Gastroesophageal sphincter (tissue), 4 donors: ENCODE measurements around the gene ALOX12B. TPM values are rescaled to one million over a fixed set of nuclear protein-coding genes. Genes with fewer than 3 reads are reported as not detected.
A peak's percentile ranks its signal among the peaks of the same experiment; 100 is the strongest.
"Not testable (repeated sequence)": the region's sequence is repeated elsewhere in the genome, so short reads cannot be mapped to it uniquely, and the experiment has no call there.

ENCODE experiments used
- ATAC-seq: fragments of 150-250 bp; one replicate; pipeline ENCODE4 v1.9.1; 2016; ENCODE audit warnings: mild to moderate bottlenecking, moderate library complexity
- H3K27ac ChIP-seq, 4 donors: fragments of 200-600 bp; sonication (generic) in 3 of 4; 1 replicate in 3 of 4; 2 replicates in 1 of 4; pipeline ENCODE4 v1.5.1; 2016 to 2019
- H3K27me3 ChIP-seq: fragments of 200-600 bp; sonication (generic); one replicate; pipeline ENCODE4 v1.5.1; 2019
- H3K36me3 ChIP-seq, 2 donors: fragments of 200-600 bp; sonication (generic); one replicate each; pipeline ENCODE4 v1.5.1; 2019; ENCODE audit warnings: control low read depth in 1 of 2
- H3K4me1 ChIP-seq, 3 donors: fragments of 200-600 bp; sonication (generic); 1 replicate in 2 of 3; 2 replicates in 1 of 3; pipeline ENCODE4 v1.5.1; 2016 to 2019; ENCODE audit warnings: control low read depth in 2 of 3
- H3K4me3 ChIP-seq, 2 donors: fragments of 200-600 bp; sonication (generic); one replicate each; pipeline ENCODE4 v1.5.1; 2019; ENCODE audit warnings: mild to moderate bottlenecking in 1 of 2, moderate library complexity in 1 of 2
- H3K9me3 ChIP-seq, 3 donors: fragments of 200-600 bp; sonication (generic); one replicate each; pipeline ENCODE4 v1.5.1; 2017 to 2019; ENCODE audit warnings: control low read depth in 2 of 3
- CTCF ChIP-seq, 4 experiments: fragments of 200-600 bp in 2 of 4; fragments of 450-650 bp in 2 of 4; sonication (generic) in 1 of 4; IDR thresholded peaks; one replicate each; pipeline ENCODE4 v1.5.1; 2017 to 2019; ENCODE audit warnings: antibody characterized with exemption in 4 of 4, mild to moderate bottlenecking in 2 of 4, moderate library complexity in 2 of 4
- EP300 ChIP-seq: sonication (generic); formaldehyde crosslinking; IDR thresholded peaks from one replicate; pipeline ENCODE4 v1.6.1; 2017; ENCODE audit warnings: antibody characterized with exemption, mild to moderate bottlenecking
- POLR2A ChIP-seq, 2 donors: fragments of 450-650 bp; IDR thresholded peaks; one replicate each; pipeline ENCODE4 v1.6.1; 2017; ENCODE audit warnings: antibody characterized with exemption in 2 of 2, mild to moderate bottlenecking in 2 of 2, moderate library complexity in 1 of 2
- POLR2AphosphoS5 ChIP-seq: sonication (generic); formaldehyde crosslinking; IDR thresholded peaks from one replicate; pipeline ENCODE4 v1.6.1; 2017; ENCODE audit warnings: antibody characterized with exemption
- WGBS, 2 donors: methylation state at CpG; one replicate each; pipeline ENCODE4 v1.1.5; 2018; ENCODE audit warnings: low coverage in 1 of 2; 5-methylcytosine and 5-hydroxymethylcytosine counted together
- total RNA-seq, 4 donors: library from RNA; depleted of rRNA; stranded (reverse); fragments of >200 nt; gene quantifications; one replicate each; pipeline ENCODE4 v1.1.0, GENCODE V29; 2016

Gene ALOX12B
- total RNA-seq, 4 donors from 2014 or later: 0.17 TPM; not detected in 3

GRCh38 chr17:8110907-8111306 is 23.4 kb upstream of the ALOX12B start:
- H3K36me3 ChIP-seq: no peaks in the 10 kb centered on the region
- 60 to 97% methylated on average over 1 to 3 of the region's 6 CpGs for WGBS, 2 donors
- ATAC-seq: no peak
- H3K27ac ChIP-seq: no peak overlapping the region
- H3K4me1 ChIP-seq: peaks cover 0 to 10% (median 7%) of the 10 kb centered on the region in 3 donors
- TF ChIP-seq EP300 (no peak), POLR2A (IDR thresholded peaks at IDR 0.05) (no peak), POLR2AphosphoS5 (no peak), CTCF (IDR thresholded peaks at IDR 0.05) (no peak)
- H3K4me3 ChIP-seq: no peak overlapping the region
- H3K27me3 ChIP-seq: peaks cover 80% of the 10 kb centered on the region
- H3K9me3 ChIP-seq: no peaks in the 10 kb centered on the region

- Histone ChIP-seq H3K4me1 (peaks cover 0 to 10% (median 7%) of the 10 kb centered on the region in 3 donors), H3K4me3 (no peak overlapping the region), H3K27me3 (peaks cover 75% of the 10 kb centered on the region), H3K27ac (no peak overlapping the region), H3K36me3 (no peaks in the 10 kb centered on the region), H3K9me3 (no peaks in the 10 kb centered on the region)
- TF ChIP-seq POLR2A (IDR thresholded peaks at IDR 0.05): no peak
- TF ChIP-seq CTCF (IDR thresholded peaks at IDR 0.05): no peak
- TF ChIP-seq EP300: no peak
- no peak for TF ChIP-seq POLR2AphosphoS5
- WGBS, 2 donors: 34 to 83% methylated on average over 2 to 6 of the region's 10 CpGs
- ATAC-seq: no peak
Observed at GRCh38 chr17:8110456-8110804, 22.9 kb upstream of the ALOX12B start.

GRCh38 chr17:8109661-8110455 is 22.3 kb upstream of the ALOX12B start:
- peak; percentile 54 for ATAC-seq
- 11 to 15% methylated on average over 8 to 17 of the region's 63 CpGs for WGBS, 2 donors
- peaks cover 0 to 10% (median 7%) of the 10 kb centered on the region in 3 donors for H3K4me1 ChIP-seq
- H3K27me3 ChIP-seq: peaks cover 69% of the 10 kb centered on the region
- no peak overlapping the region for H3K27ac ChIP-seq
- H3K9me3 ChIP-seq: no peaks in the 10 kb centered on the region
- H3K36me3 ChIP-seq: no peaks in the 10 kb centered on the region
- peak in 3 of 4 experiments; percentile 43 to 85 (median 69) for TF ChIP-seq CTCF (IDR thresholded peaks at IDR 0.05)
- TF ChIP-seq POLR2AphosphoS5: no peak
- TF ChIP-seq EP300: no peak
- no peak for TF ChIP-seq POLR2A (IDR thresholded peaks at IDR 0.05)
- H3K4me3 ChIP-seq: peak overlapping the region in 1 of 2 donors; percentile 16

GRCh38 chr17:8108972-8109660 is 21.6 kb upstream of the ALOX12B start:
- WGBS, 2 donors: 80 to 93% methylated on average over 1 to 6 of the region's 33 CpGs
- Histone ChIP-seq H3K9me3 (no peaks in the 10 kb centered on the region), H3K4me1 (peaks cover 0 to 10% (median 7%) of the 10 kb centered on the region in 3 donors), H3K4me3 (no peak overlapping the region), H3K27me3 (peaks cover 62% of the 10 kb centered on the region), H3K36me3 (no peaks in the 10 kb centered on the region), H3K27ac (no peak overlapping the region)
- no peak for ATAC-seq
- TF ChIP-seq POLR2AphosphoS5: no peak
- no peak for TF ChIP-seq POLR2A (IDR thresholded peaks at IDR 0.05)
- TF ChIP-seq CTCF (IDR thresholded peaks at IDR 0.05): no peak
- TF ChIP-seq EP300: no peak

GRCh38 chr17:8106980-8107379 is 19.5 kb upstream of the ALOX12B start:
- not testable (repeated sequence) for ATAC-seq, H3K9me3 ChIP-seq, H3K36me3 ChIP-seq, H3K4me3 ChIP-seq, H3K27ac ChIP-seq
- 68% methylated on average over 2 of the region's 4 CpGs; no CpG with 5 or more reads in 1 of the 2 donors for WGBS, 2 donors
- peaks cover 41% of the 10 kb centered on the region for H3K27me3 ChIP-seq
- H3K4me1 ChIP-seq: peaks cover 0 to 10% (median 7%) of the 10 kb centered on the region in 3 donors
